Measurements from ENCODE around the gene DNAH12. TPM values are rescaled to one million over a fixed set of nuclear protein-coding genes. Genes with fewer than 3 reads are reported as not detected.

Gene DNAH12
- total RNA-seq, 1 donor from 2014 or later, result 0.07 TPM

Other genes starting within 250 kb of the DNAH12 start
- 20.9 and 34.6 TPM in 2 replicates for gene PDE12, start 11.9 kb upstream of the DNAH12 start, total RNA-seq
- 202 and 214 TPM in 2 replicates for gene ARF4, start 53.0 kb upstream of the DNAH12 start, total RNA-seq
- 17.5 and 23.6 TPM in 2 replicates for gene DENND6A, start 148.7 kb upstream of the DNAH12 start, total RNA-seq
- gene SLMAP, start 212.0 kb upstream of the DNAH12 start, total RNA-seq, result 38.1 and 43.0 TPM in 2 replicates

Measured in pulmonary artery endothelial cell (primary cell).